ENCODE data around the gene SLC66A1.

GRCh38 chr1:19376428-19377372 is 64.6 kb downstream of the SLC66A1 start:
- TF ChIP-seq, protein P1, sequence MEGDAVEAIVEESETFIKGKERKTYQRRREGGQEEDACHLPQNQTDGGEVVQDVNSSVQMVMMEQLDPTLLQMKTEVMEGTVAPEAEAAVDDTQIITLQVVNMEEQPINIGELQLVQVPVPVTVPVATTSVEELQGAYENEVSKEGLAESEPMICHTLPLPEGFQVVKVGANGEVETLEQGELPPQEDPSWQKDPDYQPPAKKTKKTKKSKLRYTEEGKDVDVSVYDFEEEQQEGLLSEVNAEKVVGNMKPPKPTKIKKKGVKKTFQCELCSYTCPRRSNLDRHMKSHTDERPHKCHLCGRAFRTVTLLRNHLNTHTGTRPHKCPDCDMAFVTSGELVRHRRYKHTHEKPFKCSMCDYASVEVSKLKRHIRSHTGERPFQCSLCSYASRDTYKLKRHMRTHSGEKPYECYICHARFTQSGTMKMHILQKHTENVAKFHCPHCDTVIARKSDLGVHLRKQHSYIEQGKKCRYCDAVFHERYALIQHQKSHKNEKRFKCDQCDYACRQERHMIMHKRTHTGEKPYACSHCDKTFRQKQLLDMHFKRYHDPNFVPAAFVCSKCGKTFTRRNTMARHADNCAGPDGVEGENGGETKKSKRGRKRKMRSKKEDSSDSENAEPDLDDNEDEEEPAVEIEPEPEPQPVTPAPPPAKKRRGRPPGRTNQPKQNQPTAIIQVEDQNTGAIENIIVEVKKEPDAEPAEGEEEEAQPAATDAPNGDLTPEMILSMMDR (IDR thresholded peaks at IDR 0.05) = no peak
- TF ChIP-seq POLR2A (IDR thresholded peaks at IDR 0.05) = no peak
